HG02870 (cell line): ENCODE results near the gene HPN.

Experiments used
- ATAC-seq: cut with Tn5 transposase; IDR thresholded peaks from one replicate; pipeline ENCODE4 v1.9.1; 2021; ENCODE audit warnings: mild to moderate bottlenecking, moderate library complexity; ENCODE audit not compliant: unreplicated experiment

The HPN gene

DNA sequence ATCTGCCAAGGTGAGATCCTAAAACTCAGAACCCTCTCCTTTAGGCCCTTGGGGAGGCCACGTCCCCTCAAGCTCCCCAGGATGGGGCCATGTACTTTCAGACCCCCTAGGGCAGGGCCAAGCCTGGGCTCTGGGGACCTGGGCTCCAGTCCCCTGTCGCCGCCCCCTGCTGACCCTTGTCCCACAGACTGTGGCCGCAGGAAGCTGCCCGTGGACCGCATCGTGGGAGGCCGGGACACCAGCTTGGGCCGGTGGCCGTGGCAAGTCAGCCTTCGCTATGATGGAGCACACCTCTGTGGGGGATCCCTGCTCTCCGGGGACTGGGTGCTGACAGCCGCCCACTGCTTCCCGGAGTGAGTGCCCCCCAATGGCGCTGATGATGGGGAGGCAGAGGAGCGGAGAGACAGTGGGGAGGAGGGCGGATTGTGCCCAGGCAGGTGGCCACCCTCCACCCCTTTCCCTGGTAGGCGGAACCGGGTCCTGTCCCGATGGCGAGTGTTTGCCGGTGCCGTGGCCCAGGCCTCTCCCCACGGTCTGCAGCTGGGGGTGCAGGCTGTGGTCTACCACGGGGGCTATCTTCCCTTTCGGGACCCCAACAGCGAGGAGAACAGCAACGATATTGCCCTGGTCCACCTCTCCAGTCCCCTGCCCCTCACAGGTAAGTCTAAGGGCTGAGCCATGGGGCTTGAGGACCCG lies 18.8 kb downstream of the HPN start:
- no peak for ATAC-seq

DNA sequence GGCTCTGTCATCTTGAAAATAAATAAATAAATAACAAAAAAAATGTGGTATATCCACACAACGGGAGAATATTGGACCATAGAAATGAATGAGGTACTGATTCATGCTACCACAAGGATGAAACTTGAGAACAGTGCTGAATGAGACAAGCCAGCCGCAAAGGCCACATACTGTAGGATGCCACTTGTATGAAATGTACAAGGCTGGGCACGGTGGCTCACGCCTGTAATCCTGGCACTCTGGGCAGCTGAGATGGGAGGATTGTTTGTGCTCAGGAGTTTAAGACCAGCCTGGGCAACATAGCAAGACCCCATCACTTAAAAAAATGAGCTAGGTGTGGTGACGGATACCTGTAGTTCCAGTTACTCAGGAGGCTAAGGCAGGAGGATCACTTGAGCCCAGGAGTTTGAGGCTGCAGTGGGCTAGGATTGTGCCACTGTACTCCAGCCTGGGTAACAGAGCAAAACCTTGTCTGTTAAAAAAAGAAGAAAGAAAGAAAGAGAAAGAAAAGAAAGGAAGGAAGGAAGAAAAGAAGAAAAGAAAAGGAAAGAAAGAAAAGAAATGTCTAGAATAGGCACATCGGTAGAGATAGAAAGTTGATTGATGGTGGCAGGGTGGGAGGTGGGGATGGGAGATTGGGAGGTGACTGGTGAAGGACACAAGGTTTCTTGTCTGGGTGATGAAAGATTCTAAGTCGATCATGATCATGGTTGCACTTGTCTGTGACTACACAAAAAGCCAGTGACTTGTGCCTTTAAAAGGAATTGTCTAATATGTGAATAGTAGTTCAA lies 20.3 kb downstream of the HPN start:
- no peak for ATAC-seq

DNA sequence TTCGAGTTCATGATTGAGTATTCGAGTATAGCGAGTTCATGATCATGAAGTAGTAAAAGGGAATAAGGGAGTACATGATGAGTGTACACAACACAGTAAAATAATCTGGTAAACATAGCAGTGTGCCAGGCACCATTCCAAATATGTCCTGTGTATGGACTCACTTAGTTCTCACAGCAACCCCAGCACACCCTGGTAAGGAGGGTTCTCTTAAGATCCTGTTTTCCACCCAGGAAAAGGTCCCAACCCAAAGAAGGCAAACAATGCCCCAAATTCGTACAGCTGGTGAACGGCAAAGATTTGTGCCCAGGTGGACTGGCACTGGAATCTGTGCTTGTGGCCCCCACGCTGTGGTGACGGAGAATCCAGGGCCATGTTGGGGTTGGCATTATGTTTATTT lies 21.4 kb downstream of the HPN start:
- no peak for ATAC-seq

DNA sequence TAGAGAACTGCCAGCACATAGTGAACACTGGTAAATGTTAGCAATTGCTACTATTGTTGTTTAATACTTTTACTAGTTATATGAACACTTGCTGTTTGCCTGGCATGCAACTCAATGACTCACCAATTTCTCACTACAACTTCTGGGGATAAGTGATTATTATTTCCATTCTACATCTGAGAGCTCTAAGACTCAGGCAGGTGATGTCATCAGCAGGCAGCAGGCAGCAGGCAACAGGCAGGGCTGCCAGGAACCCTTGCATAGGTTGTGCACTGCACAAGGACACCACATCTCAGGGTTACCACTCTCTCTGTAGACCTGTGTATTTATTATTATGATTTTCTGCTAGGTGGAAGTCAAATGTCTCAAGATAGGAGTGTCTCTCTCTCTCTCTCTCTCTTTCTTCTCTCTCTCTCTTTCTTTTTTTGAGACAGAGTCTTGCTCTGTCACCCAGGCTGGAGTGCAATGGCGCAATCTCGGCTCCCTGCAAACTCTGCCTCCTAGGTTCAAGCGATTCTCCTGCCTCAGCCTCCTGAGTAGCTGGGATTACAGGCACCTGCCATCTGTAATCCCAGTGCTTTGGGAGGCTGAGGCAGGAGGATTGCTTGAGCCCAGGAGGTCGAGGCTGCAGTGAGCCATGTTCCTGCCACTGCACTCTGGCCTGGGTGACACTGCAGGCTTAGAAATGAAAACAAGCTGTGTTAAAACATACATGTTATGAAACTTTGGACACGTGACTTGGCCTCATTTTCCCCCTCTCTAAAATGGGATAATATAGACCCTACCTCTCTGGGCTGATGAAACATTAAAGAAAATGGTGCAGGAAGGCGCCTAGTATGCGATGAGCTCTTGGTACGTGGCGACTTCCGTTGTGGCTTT lies 22.7 kb downstream of the HPN start:
- no peak for ATAC-seq

DNA sequence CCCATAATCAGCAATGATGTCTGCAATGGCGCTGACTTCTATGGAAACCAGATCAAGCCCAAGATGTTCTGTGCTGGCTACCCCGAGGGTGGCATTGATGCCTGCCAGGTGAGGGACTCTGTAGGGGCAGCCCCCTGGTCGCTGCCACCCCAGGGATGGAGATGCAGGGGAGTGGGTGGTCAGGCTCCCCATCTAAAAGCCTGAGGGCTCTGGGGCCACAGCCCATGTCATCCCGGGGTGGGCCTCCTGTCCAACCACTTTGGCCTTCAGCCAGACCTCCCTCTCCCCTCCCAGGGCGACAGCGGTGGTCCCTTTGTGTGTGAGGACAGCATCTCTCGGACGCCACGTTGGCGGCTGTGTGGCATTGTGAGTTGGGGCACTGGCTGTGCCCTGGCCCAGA lies 24.1 kb downstream of the HPN start:
- ATAC-seq: no peak

GRCh38 chr19:35066121-35066520 lies 24.6 kb downstream of the HPN start:
- ATAC-seq: no peak

DNA sequence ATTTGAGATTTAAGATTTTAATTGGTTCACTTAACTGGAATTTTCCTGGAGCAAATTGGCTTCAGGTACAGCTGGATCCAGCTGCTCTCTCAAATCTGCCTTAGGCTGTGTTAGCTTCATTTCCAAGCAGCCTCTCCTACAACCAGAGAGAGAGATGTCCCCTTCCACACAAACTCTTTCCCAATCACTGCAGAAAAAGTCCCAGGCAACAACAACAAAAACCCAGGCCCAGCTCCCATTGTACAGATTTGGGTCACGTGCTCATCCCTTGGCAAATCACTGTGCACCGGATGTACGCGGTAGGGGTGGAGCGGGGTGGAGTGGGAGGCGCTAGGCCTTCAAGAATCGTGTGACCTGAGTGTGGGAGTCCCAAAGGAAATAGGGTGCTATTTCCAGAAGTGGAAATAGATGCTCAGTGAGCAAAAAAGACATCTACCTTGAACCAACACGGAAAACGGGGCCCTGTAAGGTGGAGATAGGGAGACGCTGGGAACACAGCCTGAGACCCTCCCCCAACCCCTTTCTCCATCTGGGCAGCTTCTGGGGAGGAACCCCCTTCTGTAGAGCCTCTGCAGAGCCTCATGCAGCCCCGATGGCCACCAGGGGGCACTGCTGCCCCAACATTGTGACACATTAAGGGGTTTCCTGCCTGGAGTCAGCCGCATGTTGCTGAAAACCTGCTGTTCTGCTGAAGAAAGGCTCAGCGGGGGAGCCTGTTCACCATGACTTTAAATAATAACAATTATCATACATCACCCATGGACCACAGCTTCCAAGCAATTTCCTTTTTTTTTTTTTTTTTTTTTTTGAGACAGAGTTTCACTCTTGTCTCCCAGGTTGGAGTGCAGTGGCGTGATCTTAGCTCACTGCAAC lies 25.4 kb downstream of the HPN start:
- ATAC-seq: no peak

DNA sequence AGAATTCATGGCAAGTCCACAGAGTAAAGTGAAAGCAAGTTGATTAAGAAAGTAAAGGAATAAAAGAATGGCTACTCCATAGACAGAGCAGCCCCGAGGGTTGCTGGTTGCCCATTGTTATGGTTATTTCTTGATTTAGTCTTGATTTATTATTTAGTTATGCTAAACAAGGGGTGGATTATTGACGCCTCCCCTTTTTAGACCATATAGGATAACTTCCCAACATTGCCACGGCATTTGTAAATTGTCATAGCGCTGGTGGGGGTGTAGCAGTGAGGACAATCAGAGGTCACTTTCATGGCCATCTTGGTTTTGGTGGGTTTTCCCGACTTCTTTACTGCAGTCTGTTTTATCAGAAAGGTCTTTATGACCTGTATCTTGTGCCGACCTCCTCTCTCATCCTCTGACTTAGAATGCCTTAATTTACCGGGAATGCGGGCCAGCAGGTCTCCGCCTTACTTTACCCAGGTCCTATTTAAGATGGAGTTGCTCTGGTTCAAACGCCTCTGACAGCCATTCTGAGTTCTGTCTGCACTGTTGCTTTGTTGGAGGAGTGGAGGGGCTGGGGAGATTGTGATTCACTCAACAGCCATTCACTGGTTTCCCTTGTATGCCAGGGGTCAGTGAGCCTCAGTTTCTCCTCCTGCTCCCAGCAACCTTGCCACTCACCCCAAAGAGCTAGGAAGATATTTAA lies 27.6 kb downstream of the HPN start:
- ATAC-seq: no peak

DNA sequence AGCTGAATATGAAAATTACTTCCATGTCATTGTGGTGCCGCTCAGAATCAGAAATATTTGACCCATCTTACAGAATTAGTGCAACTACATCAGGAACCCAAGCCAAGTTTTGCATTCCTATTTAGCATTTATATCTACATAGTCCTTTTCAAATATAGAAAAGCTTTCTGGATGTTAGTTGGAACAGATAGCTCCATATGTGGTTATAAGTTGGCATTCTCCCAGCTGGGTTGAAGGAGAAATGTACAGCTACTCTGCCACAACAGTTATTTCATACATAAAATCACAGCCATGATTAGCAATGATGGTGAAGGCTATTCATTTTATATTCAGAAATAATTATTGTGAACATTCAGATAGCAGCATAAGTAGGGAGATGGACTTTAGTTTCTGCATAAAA lies 28.2 kb downstream of the HPN start:
- no peak for ATAC-seq

GRCh38 chr19:35070471-35070870 lies 28.9 kb downstream of the HPN start:
- no peak for ATAC-seq

- ATAC-seq: no peak
These were observed 32.0 kb downstream of the HPN start for GRCh38 chr19:35073516-35073915.

GRCh38 chr19:35073941-35074340 lies 32.4 kb downstream of the HPN start:
- no peak for ATAC-seq

GRCh38 chr19:35074426-35075201 lies 33.1 kb downstream of the HPN start:
- no peak for ATAC-seq

DNA sequence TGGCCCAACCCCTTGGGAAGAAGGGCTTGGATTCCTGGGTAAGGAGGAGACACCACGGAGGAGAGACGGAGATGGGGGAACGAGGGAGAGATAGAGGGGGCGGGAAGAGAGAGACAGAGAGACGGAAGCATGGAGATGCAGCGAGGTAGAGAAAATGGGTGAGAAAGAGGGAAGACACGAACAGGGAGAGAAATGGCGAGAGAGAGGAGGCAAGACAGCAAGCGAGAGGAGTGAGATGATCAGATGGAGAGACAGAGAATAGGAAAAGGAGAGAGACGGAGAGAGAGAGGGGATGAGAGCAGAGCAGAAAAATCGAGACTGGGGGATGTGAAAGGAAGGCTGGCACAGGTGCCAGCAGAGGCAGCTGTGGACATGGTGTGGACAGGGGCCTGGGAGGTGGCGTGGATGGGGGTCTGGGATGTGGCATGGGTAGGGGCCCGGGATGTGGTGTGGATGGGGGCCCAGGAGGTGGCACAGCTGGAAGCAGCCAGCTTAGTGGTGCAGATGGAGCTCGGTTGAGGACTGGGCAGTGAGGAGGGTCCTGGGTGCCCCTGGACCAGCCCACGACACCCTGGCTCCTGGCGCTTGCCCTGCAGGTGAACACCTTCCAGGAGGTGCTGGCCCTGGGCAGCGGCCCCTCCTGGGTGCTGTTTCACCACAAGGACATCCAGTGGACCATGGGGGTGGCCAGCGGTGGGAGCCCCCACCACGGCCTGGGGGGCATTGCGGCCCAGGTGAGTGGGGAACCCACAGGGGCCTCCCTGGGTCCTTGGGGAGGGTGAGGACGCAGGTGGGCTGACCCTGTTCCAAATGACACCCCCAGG lies 33.9 kb downstream of the HPN start:
- ATAC-seq: no peak

GRCh38 chr19:35076026-35076370 lies 34.5 kb downstream of the HPN start:
- no peak for ATAC-seq

DNA sequence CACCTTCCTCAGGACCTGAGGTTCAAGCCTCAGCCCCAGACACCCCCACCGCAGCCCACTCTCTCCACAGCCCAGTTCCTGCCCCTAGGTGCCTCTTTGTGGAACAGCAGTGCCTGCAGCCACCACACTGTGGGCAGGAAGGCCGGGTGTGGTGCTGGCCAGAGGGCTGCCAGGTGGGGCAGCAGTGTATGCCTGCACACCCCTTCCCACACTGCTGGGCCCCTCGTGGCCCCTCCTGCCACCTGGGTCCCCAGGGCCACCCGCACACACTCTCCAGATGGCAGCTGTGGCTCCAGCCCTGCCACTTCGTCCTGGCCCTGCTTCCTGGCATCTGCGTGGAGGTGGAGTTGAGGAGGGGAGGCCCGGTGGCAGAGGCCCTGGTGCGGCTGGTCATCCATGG lies 35.1 kb downstream of the HPN start:
- no peak for ATAC-seq

- no peak for ATAC-seq
These were observed 36.1 kb downstream of the HPN start for GRCh38 chr19:35077411-35078223.

- ATAC-seq: no peak
These were observed 38.3 kb downstream of the HPN start for GRCh38 chr19:35079826-35080225.
